Stimulated activated CD4-positive, alpha-beta T cell treated with anti-CD3 and anti-CD28 coated beads, Interleukin-15, amount 100 ng/mL, for 1 hour (primary cell): Measurements from ENCODE around the gene FXYD7.
"Not testable (repeated sequence)": the region's sequence is repeated elsewhere in the genome, so short reads cannot be mapped to it uniquely, and the experiment has no call there.

Experiments used
- DNase-seq, 2 donors: peaks; one replicate each; pipeline ENCODE4 v3.0.0-alpha.2; 2020; ENCODE audit warnings: low read depth in 1 of 2, low spot score in 1 of 2

The FXYD7 gene

DNA sequence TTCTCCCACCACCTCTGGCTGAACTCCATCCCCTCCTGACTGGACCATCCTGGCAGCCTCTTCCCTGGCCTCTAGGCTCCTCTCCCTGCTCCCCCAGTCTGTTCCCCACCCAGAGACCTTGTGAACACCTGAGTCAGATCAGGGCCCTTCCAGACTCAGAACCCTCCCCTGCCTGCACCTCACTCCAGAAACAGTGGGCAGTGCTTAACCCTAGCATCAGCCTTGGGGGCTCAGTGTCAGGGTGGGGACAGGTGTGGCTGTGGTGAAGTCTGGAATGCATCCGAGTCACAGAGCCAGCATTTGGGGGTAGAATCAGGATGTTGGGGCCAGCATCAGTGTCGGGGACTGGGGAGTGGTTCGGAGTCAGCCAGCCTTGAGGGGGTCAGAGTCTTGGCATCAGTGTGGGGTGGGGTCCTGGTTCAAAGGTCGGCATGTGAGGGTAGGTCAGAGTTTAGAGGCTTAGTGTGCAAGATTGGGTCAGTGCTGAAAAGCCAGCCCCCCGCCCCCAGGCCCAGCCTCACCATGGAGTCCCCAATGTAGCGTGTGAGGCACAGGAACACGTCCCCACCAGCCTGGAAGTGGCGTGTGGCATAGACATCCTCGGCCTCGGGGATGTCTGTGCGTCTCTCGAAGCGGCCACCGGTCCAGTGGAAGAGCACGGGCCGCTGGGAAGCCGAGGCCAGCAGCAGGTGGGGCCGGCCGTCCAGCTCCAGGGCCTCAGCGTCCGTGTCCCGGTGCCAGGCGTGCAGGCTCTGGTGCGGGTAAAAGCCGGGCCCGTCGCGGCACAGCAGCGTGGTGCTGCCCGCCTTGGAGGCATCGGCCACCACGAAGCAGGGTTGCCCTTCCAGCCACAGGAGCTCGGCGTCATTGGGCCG, 17.1 kb upstream of the FXYD7 start:
- no peak for DNase-seq

DNA sequence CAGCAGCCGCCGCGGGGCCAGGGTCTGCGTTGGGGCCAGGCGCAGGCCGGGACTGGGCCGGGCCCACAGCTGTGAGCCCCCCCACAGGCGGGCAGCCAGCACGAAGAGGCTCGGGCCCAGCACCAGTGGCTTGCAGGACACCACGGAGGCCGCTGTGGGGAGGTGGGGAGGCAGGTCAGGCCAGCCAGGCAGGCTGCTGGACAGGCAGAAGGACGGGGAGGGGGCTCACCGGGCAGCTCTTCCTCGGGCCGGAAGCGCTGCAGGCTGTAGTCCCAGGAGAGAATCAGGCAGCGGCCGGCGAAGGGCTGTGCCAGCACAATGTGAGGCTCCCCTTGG, 16.5 kb upstream of the FXYD7 start:
- DNase-seq, result no peak

DNA sequence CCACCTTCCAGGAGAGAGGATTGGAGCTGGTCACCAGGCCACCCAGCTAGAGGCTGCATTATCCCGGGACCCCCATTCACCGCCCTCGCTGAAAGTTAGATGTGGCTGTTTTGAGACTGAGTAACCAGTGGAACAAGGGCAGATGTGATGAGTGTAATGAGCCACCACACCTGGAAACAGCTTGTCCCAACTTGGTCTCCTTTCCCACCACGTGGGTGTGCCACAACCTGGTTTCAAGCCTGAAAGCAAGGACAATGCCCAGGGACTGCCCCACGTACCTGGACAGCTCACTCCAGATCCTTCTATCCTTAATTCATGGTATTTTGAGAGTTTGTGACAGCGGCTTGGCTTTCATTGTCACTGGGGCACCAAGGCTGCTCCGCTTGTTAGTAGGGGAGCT, 15.2 kb upstream of the FXYD7 start:
- no peak for DNase-seq

DNA sequence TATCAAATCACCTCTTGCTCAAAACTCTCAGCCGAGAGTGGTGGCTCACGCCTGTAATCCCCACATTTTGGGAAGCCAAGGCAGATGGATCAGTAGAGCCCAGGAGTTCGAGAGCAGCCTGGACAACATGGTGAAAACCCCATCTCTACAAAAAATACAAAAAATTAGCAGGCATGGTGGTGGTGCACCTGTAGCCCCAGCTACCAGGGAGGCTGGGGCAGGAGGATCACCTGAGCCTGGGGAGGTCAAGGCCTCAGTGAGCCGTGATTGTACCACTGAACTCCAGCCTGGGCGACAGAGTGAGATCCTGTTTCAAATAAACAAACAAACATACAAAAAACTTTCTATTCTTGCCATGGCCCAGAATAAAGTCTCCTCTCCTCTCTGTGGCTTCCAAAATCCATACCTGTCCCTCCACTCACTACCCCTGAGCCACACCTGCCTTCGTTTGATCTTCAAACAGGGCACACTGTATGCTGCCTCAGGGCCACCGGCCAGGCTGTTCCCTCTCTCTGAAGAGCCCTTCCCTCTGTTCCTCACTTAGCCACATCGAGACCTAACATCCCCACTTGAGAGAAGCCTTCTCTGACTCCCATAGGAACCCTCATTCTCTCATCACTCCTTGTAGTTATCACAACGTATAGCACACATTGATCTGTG, 14.5 kb upstream of the FXYD7 start:
- no peak for DNase-seq

DNA sequence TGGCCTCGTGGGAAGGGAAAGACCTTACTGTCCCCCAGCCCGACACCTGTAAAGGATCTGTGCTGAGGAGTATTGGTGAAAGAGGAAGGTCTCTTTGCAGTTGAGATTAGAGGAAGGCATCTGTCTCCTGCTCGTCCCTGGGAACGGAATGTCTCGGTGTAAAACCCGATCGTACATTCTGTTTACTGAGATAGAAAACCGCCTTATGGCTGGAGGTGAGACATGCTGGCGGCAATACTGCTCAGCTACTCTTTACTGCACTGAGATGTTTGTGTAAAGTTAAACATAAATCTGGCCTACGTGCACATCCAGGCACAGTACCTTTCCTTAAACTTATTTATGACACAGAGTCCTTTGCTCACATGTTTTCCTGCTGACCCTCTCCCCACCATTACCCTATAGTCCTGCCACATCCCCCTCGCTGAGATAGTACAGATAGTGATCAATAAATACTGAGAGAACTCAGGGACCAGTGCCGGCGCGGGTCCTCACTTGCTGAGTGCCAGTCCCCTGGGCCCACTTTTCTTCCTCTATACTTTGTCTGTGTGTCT, 13.3 kb upstream of the FXYD7 start:
- DNase-seq, result not testable (repeated sequence)

DNA sequence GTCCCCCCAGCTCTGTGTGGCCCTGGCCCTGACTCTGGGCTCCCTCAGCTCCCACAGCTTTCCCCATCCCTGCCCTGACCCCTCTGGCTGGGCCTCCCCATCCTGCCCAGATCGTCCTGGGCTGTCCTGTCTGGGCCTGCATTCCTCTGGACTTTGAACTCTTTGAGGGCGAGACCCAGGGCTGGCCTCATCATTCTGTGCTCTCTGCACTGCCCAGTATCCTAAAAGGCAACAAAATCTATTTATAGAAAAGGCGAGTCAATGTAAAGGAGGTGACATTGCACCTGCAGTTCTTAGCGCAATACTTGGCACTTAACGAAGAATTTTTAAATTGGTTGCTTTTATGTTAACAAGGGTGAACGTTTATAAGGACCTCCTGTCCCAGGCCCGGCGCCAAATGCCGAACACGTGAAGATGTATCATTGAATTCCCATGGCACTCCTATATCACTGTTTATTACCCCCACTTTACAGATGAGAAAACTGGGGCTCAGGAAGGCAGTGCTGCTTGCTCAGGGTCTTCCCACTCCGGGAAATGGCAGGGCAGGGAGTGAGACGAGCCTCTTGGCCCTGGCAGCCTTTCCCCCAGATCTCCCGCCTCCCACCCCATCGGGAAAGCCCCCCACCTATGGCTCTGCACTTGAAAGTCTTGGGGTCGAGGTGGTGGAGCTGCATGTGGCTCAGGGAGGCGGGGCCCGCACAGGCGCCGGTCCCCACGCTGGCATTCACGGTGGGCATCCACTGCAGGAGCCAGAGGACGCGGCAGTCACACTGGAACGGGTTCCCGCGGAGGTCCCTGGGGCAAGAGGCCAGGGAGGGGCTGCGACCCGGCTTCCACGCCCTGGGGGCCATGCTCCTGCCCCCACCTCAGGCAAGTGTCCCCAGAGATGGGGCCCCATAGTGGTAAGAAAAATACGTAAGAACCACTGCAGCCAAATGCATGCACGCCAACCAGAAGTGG, 12.0 kb upstream of the FXYD7 start:
- no peak for DNase-seq

DNA sequence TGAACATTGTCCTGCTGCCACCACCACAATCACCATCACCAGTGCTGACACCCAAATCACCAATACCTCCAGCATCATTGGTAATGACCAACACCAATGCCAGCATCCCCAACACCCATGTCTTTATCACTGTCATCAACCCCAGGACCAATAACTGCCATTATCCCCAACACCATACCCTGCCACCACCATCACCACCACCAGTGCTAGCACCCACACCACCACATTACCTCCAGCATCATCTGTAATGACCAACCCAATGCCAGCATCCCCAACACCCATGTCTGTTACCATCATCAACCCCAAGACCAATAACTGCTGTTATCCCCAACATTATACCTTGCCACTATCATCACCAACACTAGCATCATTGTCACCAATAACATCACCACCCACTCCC, 10.8 kb upstream of the FXYD7 start:
- DNase-seq, result no peak

DNA sequence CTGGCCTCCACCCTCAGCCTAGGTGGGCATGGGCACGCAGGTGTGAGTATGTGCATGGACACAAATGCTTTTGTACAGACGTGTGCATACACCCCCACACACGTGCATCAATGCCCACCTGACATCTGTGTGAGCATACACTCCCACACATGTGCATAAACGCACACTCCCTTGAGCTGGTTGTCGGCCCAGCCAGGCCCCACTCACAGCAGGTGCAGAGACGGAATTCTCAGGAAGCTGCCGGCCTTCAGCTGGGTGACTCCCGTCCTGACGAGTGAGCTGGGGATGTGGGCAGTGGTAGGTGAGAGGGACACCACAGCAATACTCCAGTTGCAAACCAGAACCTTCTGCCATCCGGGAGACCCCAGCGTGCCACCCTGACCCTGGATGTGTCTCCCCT, 9.2 kb upstream of the FXYD7 start:
- no peak for DNase-seq

DNA sequence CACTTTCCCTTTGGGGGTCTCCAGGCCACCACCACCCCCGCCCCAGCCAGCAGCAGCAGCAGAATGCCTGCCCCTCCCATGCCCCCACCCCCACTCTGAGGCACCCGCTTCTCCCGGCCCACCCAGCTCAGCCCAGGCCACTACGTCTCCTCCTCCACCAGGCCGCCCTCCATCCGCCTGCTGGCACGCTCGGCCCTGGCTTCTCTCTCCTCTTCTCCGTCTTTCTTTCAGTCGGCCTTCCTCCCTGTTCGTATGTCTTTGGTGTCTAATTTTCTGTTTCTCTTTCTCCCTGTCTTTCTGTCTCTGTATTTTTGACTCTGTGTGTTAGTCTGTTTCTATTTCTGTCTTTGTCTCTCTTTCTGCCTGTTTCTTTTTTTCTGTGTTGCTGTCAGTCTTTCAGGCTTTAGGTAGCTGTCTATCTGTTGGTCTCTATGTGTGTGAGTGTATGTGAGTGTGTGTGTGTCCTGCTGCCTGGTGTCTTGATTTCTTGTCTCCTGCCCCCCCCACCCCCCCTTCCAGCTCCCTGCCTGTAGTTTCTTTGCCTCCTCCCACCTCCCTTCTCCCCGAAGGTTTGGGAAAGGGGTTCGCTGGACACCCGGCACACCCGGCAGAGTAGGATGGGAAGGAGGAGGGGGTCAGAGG, 8.3 kb upstream of the FXYD7 start, which contains the start of gene LGI4:
Gene LGI4 (minus strand): TSS at position 459 of the 642 bp plus-strand sequence. CDS start 379 bp downstream, at position 80.
- DNase-seq, result no peak

DNA sequence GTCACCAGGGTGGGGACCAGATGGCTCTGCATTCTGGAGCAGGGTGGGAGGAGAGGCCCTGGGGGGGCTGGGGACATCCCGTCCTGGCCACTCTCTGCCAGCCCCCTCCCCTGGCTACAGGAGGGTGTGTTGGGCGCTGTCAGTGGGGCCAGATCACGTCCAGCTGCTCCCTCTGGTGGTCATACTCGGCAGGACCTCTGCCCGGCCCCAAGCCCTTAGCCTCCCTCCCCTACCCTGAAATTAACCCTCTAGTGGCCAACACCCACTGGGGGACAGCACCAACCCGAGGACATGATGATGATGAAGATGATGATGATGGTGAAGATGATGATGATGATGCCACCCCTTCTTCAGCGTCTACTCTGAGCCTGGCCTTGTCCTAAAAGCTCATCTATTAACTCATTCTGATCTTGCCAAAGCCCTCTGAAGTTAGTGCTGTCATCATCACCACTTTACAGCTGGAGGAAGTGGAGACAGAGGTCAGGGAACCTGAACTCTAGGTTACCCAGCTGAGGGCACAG, 7.6 kb upstream of the FXYD7 start:
- DNase-seq, result peak in 1 of 2 donors; percentile 54

DNA sequence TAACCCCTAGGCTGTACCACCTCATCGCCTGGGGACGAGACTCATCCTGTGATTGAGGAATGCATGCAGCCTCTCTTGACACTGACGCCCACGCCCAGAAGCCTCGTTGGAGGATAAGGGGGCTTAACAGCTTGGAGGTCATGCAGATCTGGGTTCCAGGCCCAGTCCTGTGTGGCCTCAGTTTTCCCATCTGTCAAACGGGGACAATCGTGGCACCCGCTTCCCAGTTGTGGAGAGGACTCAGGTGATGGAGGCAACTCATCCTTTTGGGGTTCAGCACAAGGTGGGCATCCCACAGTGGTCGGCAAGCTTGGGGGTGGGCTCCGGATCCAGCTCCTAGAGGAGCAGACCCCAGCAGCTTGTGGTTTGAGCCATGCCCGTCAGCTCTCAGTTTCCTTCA, 6.8 kb upstream of the FXYD7 start:
- DNase-seq, result no peak

DNA sequence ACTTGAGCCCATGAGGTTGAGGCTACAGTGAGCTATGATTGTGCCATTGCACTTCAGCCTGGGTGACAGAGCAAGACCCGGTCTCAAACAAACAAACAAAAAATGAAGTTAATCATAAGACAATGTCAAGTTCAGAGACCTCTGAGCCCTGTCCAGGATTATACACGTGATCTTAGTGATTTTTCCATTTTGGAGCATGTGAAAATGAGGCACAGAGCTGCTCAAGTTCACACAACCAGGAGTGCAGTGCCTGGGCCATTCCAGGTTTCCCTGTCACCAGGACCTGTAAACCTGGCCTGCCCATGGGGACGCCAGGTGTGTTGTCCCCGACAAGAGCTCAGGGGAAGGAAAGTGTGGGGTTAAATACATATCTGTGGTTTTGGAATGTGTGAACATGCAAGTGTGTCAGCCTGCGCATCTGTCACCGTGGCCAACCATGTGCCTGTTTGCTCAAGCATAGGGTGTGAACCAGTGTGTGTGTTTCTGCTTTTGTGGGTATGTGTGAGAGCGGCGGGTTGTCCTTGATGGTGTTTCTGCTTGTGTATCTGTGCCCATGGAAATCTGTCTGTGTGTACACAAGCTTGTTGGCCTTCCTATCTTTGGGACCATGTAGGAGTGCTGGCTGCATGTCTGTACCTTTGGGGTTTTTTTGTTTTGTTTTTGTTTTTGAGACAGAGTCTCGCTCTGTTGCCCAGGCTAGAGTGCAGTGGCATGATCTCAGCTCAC, 5.9 kb upstream of the FXYD7 start:
- no peak for DNase-seq

DNA sequence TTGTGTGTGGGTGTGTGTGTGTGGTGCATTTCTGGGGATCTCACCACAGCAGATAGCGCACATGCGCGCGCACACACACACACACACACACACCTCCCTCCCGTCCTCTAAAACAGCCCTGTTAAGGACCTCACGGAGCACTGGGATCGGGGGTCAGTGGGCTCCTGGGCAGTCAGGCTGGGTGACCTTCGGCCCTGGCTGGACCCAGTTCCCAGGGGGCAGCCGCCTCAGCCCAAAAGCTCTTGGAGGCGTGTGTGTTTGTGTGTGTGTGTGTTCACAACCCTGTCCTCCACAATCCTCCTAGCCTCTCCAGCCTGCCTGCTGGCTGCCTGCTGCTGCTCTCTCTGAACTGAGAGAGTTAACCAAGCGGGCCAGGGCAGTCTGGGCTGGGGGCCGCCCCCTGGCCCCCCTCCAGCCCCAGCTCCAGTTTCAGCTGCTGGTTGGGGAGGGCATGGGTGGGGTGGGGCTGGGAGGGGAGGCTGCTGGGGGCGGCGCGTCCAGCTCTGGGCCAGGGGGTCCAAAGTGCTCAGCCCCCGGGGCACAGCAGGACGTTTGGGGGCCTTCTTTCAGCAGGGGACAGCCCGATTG, 4.7 kb upstream of the FXYD7 start, which contains the start of gene FXYD1:
Gene FXYD1 (plus strand): TSS at position 520 of the 588 bp plus-strand sequence. CDS start 1,256 bp downstream, outside the sequence.
- no peak for DNase-seq

DNA sequence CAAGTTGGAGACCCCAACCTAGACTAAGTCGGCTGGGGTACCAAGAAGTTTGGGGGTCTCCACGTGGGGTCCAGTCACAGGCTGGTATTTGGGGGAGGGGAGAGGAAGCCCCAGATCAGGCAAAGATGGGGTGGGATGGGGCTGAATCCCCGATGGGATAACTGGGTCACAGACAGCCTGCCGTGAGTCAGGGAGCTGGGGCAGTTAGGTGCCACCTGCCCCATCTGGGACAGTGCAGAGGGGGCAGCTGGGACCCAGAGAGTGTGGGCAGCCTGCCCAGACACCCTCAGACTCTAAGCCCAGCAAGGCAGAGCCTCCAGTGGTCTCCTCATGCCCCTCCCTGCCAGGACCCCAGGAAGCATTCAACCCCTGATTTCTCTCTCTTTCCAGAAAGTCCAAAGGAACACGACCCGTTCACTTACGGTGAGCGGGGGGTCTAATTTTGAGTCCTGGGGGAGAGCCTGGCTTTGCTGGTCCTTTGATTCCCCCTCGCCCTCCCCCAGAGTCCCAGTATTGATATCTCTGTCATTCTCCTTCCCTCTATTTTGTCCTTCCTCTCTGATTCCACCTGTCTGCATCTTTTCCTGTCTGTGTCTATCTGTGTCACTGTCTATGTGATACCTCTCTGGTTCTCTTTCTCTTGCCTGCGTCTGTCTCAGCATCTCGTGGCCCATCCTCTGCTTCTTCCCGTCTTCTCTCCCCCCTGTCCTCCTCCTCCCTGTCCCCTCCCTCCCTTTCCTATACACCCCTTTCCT, 2.7 kb upstream of the FXYD7 start:
- DNase-seq, result no peak

DNA sequence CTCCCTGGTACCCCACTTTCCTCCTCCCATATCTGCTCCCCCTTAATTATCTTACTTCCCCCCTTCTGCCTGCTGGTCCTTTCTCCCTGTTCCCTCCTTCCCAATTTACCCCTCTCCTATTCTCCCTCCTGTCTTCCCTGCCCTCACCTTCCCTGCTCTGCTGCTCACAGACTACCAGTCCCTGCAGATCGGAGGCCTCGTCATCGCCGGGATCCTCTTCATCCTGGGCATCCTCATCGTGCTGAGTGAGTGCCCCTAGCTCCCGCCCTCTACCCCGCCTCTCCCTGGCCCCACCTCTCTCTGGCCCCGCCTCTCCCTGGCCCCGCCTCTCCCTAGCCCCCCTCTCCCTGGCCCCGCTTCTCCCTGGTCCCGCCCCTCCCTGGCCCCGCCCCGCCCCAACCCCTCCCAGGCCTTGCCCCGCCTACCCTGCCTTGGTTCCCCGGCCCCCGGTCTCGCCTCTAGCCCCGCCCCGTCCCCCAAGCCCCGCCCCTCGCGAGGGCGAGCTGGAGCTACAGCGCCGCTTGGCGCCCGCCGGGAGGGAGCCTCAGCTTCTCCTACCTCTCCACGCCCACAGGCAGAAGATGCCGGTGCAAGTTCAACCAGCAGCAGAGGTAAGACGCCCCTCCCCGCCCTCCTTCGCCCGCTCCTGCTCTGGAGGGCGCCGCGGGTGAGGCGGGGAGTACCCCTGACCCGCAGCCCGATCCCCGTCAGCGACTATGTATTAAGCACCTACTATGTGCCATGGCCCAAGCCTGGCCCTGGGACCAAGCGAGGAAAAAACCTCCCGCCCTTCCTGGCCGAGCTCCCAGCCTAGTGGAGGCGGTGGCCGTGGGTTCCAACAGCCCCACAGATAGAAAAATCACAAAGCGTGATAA, 1.9 kb upstream of the FXYD7 start:
- DNase-seq, result peak; percentile 95 to 98

DNA sequence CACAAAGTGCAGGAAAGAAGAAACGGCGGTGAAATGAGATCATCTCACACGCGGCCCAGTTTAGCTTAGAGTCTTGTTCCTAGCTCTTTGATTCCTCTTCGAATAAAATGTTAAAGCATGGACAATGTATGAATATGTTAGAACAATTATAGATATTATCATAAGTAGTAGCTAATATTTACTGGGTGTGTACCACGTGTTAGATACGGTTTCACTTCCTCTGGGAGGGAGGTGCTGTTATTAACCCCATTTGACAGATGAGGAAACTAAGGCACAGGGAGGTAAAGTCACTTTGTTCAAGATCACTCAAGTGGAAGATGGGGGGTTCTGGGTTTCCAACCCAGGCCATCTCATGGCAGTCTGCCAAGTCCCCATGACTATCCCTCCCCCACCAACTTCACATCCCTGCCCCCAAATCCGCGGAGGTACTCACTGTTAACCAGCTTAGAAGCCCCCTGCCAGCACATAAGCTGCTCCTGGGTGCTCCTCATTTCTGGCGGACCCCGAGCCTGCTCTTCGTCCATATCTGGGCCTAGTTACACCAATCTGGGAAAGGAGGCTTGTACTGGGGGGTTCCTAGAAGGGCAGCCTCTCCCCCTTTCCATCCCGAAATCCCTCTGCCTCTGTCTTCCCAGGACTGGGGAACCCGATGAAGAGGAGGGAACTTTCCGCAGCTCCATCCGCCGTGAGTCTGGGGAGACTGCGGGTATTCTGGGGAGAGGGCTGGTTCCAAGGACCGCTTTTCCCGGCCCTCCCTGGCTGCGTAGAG, 1.0 kb upstream of the FXYD7 start:
- DNase-seq, result no peak
